ENCODE measurements around the gene USP37.

The USP37 gene

DNA sequence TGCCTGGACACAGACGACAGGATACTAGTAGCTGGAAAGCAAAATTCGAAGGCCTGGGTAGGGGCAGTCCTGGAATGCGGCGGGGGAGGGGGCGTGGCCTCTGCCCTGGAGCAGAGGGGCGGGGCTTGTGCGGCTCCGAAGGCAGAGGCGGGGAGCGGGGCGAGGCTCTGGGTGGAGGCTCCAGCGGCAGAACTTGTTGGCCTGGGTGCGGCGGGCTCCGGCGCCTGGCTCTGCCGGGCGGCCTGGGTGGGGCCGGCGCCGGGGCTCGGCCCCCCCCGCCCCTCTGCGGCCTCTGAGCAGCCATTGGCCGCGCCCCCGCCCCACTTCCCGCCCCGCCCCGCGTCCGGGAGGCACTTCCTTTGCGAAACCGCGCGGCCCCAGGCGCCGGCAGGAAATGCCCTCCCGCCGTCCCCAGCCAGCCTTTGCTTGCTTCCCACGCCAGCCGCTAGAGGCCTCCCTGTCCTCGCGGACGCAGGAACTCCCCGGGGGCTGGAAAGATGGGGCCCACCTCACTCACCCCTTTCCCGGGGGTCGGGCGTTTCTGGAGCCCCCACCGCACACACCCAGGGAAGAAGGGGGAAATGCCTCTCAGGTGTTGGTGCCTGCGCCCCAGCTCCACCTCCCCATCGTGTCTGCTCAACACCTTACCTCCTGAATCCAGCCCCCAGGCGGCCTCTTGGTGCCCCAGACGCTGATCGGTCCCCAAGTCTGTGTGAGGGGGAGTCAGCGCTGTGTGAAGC, 161.8 kb downstream of the USP37 start:
- H2BK12ac ChIP-seq (ENCODE audit: low read length): no peak overlapping the region
- peak overlapping the region; percentile 96 for H3K18ac ChIP-seq (ENCODE audit: low read length)
- H3K9me3 ChIP-seq (replicated peaks in 1 of 2; ENCODE audit: control insufficient read depth in 2 of 2, insufficient read depth in 1 of 2, low read depth in 1 of 2, low read length in 2 of 2): no peaks in the 10 kb centered on the region
- H2BK5ac ChIP-seq (ENCODE audit: low read length): peak overlapping the region; percentile 87
- no peak overlapping the region for H3K4ac ChIP-seq (ENCODE audit: low read length)
- peak overlapping the region; percentile 7 for H2BK15ac ChIP-seq (ENCODE audit: low read length)
- H3K14ac ChIP-seq (ENCODE audit: low read length): peak overlapping the region; percentile 99
- peak overlapping the region; percentile 95 for H3K4me2 ChIP-seq (ENCODE audit: insufficient read depth, low read length, poor library complexity, severe bottlenecking)
- no peak overlapping the region for H4K91ac ChIP-seq (ENCODE audit: low read depth, low read length, poor library complexity)
- no peak overlapping the region for H2BK120ac ChIP-seq (ENCODE audit: low read depth, low read length)
- H3K4me1 ChIP-seq (ENCODE audit: control insufficient read depth in 2 of 2, insufficient read depth in 1 of 2, low read depth in 1 of 2, low read length in 2 of 2): peaks cover 13 to 18% of the 10 kb centered on the region in 2 donors
- H4K8ac ChIP-seq (ENCODE audit: low read depth, low read length): no peak overlapping the region
- H3K4me3 ChIP-seq (ENCODE audit: low read length in 2 of 2): peak overlapping the region; percentile 56 to 80
- peak overlapping the region; percentile 87 for H3K23ac ChIP-seq (ENCODE audit: low read depth, low read length, poor library complexity)
- peak overlapping the region; percentile 90 for H3K9ac ChIP-seq (ENCODE audit: low read depth, low read length, poor library complexity)
- peak; percentile 92 for DNase-seq (ENCODE audit: low spot score)
- H3K36me3 ChIP-seq (replicated peaks in 1 of 2; ENCODE audit: control insufficient read depth in 2 of 2, insufficient read depth in 2 of 2, low read length in 2 of 2): peaks cover 21 to 40% of the 10 kb centered on the region in 2 donors
- peak overlapping the region; percentile 89 for H3K27ac ChIP-seq (replicated peaks; ENCODE audit: low read length)
- no peaks in the 10 kb centered on the region for H3K27me3 ChIP-seq (ENCODE audit: control insufficient read depth in 3 of 3, insufficient read depth in 3 of 3, low read depth in 1 of 3, low read length in 3 of 3)
- H3K79me1 ChIP-seq (ENCODE audit: low read depth, low read length): peaks cover 3% of the 10 kb centered on the region
- H2AFZ ChIP-seq (ENCODE audit: low read length): peak overlapping the region; percentile 93
- no CpG with 5 or more reads among the region's 56 CpGs for WGBS, 2 donors (ENCODE audit: extremely low coverage in 2 of 2, insufficient read length in 2 of 2, insufficient replicate concordance in 1 of 2)
- peak overlapping the region; percentile 10 for H2AK5ac ChIP-seq (ENCODE audit: low read depth, low read length)

- H3K4me1 ChIP-seq (ENCODE audit: control insufficient read depth in 2 of 2, insufficient read depth in 1 of 2, low read depth in 1 of 2, low read length in 2 of 2): peaks cover 18 to 21% of the 10 kb centered on the region in 2 donors
- peaks cover 21 to 41% of the 10 kb centered on the region in 2 donors for H3K36me3 ChIP-seq (replicated peaks in 1 of 2; ENCODE audit: control insufficient read depth in 2 of 2, insufficient read depth in 2 of 2, low read length in 2 of 2)
- H3K27me3 ChIP-seq (ENCODE audit: control insufficient read depth in 3 of 3, insufficient read depth in 3 of 3, low read depth in 1 of 3, low read length in 3 of 3): no peaks in the 10 kb centered on the region
- H3K4me2 ChIP-seq (ENCODE audit: insufficient read depth, low read length, poor library complexity, severe bottlenecking): peak overlapping the region; percentile 86
- H2BK12ac ChIP-seq (ENCODE audit: low read length): no peak overlapping the region
- peak overlapping the region; percentile 53 to 76 for H3K4me3 ChIP-seq (ENCODE audit: low read length in 2 of 2)
- peak; percentile 35 for DNase-seq (ENCODE audit: low spot score)
- H2AFZ ChIP-seq (ENCODE audit: low read length): peak overlapping the region; percentile 75
- peak overlapping the region; percentile 99 for H3K14ac ChIP-seq (ENCODE audit: low read length)
- H2BK15ac ChIP-seq (ENCODE audit: low read length): no peak overlapping the region
- H2AK5ac ChIP-seq (ENCODE audit: low read depth, low read length): peak overlapping the region; percentile 10
- H3K9me3 ChIP-seq (replicated peaks in 1 of 2; ENCODE audit: control insufficient read depth in 2 of 2, insufficient read depth in 1 of 2, low read depth in 1 of 2, low read length in 2 of 2): no peaks in the 10 kb centered on the region
- H2BK5ac ChIP-seq (ENCODE audit: low read length): peak overlapping the region; percentile 87
- no CpG with 5 or more reads among the region's 15 CpGs for WGBS, 2 donors (ENCODE audit: extremely low coverage in 2 of 2, insufficient read length in 2 of 2, insufficient replicate concordance in 1 of 2)
- peak overlapping the region; percentile 83 for H3K18ac ChIP-seq (ENCODE audit: low read length)
- H4K91ac ChIP-seq (ENCODE audit: low read depth, low read length, poor library complexity): no peak overlapping the region
- no peak overlapping the region for H2BK120ac ChIP-seq (ENCODE audit: low read depth, low read length)
- H3K9ac ChIP-seq (ENCODE audit: low read depth, low read length, poor library complexity): peak overlapping the region; percentile 90
- peak overlapping the region; percentile 44 for H3K23ac ChIP-seq (ENCODE audit: low read depth, low read length, poor library complexity)
- no peak overlapping the region for H4K8ac ChIP-seq (ENCODE audit: low read depth, low read length)
- peaks cover 3% of the 10 kb centered on the region for H3K79me1 ChIP-seq (ENCODE audit: low read depth, low read length)
- H3K27ac ChIP-seq (replicated peaks; ENCODE audit: low read length): peak overlapping the region; percentile 89
- H3K4ac ChIP-seq (ENCODE audit: low read length): no peak overlapping the region
Measured at GRCh38 chr2:218405746-218406208, 162.4 kb downstream of the USP37 start.

DNA sequence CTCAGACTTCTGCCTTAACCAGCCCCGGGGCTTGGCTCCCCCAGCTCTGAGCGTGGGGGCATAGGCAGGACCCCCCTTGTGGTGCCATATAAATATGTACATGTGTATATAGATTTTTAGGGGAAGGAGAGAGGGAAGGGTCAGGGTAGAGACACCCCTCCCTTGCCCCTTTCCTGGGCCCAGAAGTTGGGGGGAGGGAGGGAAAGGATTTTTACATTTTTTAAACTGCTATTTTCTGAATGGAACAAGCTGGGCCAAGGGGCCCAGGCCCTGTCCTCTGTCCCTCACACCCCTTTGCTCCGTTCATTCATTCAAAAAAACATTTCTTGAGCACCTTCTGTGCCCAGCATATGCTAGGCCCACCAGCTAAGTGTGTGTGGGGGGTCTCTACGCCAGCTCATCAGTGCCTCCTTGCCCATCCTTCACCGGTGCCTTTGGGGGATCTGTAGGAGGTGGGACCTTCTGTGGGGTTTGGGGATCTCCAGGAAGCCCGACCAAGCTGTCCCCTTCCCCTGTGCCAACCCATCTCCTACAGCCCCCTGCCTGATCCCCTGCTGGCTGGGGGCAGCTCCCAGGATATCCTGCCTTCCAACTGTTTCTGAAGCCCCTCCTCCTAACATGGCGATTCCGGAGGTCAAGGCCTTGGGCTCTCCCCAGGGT, 162.9 kb downstream of the USP37 start:
- H3K36me3 ChIP-seq (replicated peaks in 1 of 2; ENCODE audit: control insufficient read depth in 2 of 2, insufficient read depth in 2 of 2, low read length in 2 of 2): peaks cover 21 to 41% of the 10 kb centered on the region in 2 donors
- no peak for DNase-seq (ENCODE audit: low spot score)
- no peaks in the 10 kb centered on the region for H3K9me3 ChIP-seq (replicated peaks in 1 of 2; ENCODE audit: control insufficient read depth in 2 of 2, insufficient read depth in 1 of 2, low read depth in 1 of 2, low read length in 2 of 2)
- no peaks in the 10 kb centered on the region for H3K27me3 ChIP-seq (ENCODE audit: control insufficient read depth in 3 of 3, insufficient read depth in 3 of 3, low read depth in 1 of 3, low read length in 3 of 3)
- peaks cover 6% of the 10 kb centered on the region for H3K79me1 ChIP-seq (ENCODE audit: low read depth, low read length)
- peak overlapping the region; percentile 26 for H2BK120ac ChIP-seq (ENCODE audit: low read depth, low read length)
- peak overlapping the region; percentile 47 for H2AK5ac ChIP-seq (ENCODE audit: low read depth, low read length)
- H3K23ac ChIP-seq (ENCODE audit: low read depth, low read length, poor library complexity): no peak overlapping the region
- no peak overlapping the region for H3K4ac ChIP-seq (ENCODE audit: low read length)
- H3K18ac ChIP-seq (ENCODE audit: low read length): peak overlapping the region; percentile 83
- peak overlapping the region; percentile 46 for H2BK12ac ChIP-seq (ENCODE audit: low read length)
- H3K9ac ChIP-seq (ENCODE audit: low read depth, low read length, poor library complexity): peak overlapping the region; percentile 50
- H3K4me1 ChIP-seq (ENCODE audit: control insufficient read depth in 2 of 2, insufficient read depth in 1 of 2, low read depth in 1 of 2, low read length in 2 of 2): peaks cover 18 to 21% of the 10 kb centered on the region in 2 donors
- no CpG with 5 or more reads among the region's 8 CpGs for WGBS, 2 donors (ENCODE audit: extremely low coverage in 2 of 2, insufficient read length in 2 of 2, insufficient replicate concordance in 1 of 2)
- H4K8ac ChIP-seq (ENCODE audit: low read depth, low read length): no peak overlapping the region
- peak overlapping the region; percentile 87 for H2BK5ac ChIP-seq (ENCODE audit: low read length)
- peak overlapping the region; percentile 86 for H3K4me2 ChIP-seq (ENCODE audit: insufficient read depth, low read length, poor library complexity, severe bottlenecking)
- peak overlapping the region in 1 of 2 donors; percentile 53 for H3K4me3 ChIP-seq (ENCODE audit: low read length in 2 of 2)
- no peak overlapping the region for H2BK15ac ChIP-seq (ENCODE audit: low read length)
- peak overlapping the region; percentile 89 for H3K27ac ChIP-seq (replicated peaks; ENCODE audit: low read length)
- H4K91ac ChIP-seq (ENCODE audit: low read depth, low read length, poor library complexity): no peak overlapping the region
- H3K14ac ChIP-seq (ENCODE audit: low read length): no peak overlapping the region
- peak overlapping the region; percentile 75 for H2AFZ ChIP-seq (ENCODE audit: low read length)

All from neuronal stem cell (in vitro differentiated cells).